SK-N-SH (cell line): ENCODE data around the gene PSMG4. TPM values are rescaled to one million over a fixed set of nuclear protein-coding genes. Genes with fewer than 3 reads are reported as not detected.

Experiments
- CTCF ChIA-PET: fragments of 300-600, 350-600 bp; formaldehyde crosslinking; extraction: SDS; loops from one replicate; lab custom pipeline; 2021; lab: Yijun Ruan, JAX
- POLR2A ChIA-PET: fragments of 350-600 bp; sonication (Branson Sonifier 250); formaldehyde crosslinking; extraction: SDS; loops from one replicate; lab custom pipeline; 2020; ENCODE audit warnings: antibody characterized with exemption, inconsistent platforms; lab: Yijun Ruan, JAX
- DNase-seq: peaks from one replicate; pipeline ENCODE4 v3.0.0; 2012
- H2AFZ ChIP-seq: fragments of 200-600 bp; sonication (generic); 2 replicates; pipeline ENCODE4 v1.8.1; 2016; ENCODE audit warnings: antibody characterized with exemption, mild to moderate bottlenecking, low read depth
- H3F3A ChIP-seq: fragments of 200-600 bp; sonication (generic); replicated peaks from 2 replicates; pipeline ENCODE3; 2016; ENCODE audit warnings: antibody characterized with exemption, mild to moderate bottlenecking; ENCODE audit not compliant: insufficient read depth
- H3K27ac ChIP-seq, 2 experiments: fragments of 200-500 bp in 1 of 2; fragments of 200-600 bp in 1 of 2; sonication (Bioruptor generic) in 1 of 2; sonication (generic), shearing (Covaris generic) in 1 of 2; 2 replicates each; pipeline versions ENCODE4 v1.5.1 to v1.6.1; 2014 to 2016; ENCODE audit warnings: low read depth in 2 of 2, inconsistent platforms in 1 of 2, low read length in 1 of 2, mild to moderate bottlenecking in 1 of 2, mixed read lengths in 1 of 2
- H3K27me3 ChIP-seq: fragments of 200-600 bp; sonication (generic), shearing (Covaris generic); 2 replicates; pipeline ENCODE4 v1.6.1; 2016; ENCODE audit warnings: mixed run types; ENCODE audit not compliant: insufficient read depth
- H3K36me3 ChIP-seq, 2 experiments: fragments of 200-500 bp in 1 of 2; fragments of 200-600 bp in 1 of 2; sonication (Bioruptor generic) in 1 of 2; sonication (generic) in 1 of 2; replicated peaks in 1 of 2; 2 replicates each; pipeline versions ENCODE3 to v1.5.1; 2014 to 2016; ENCODE audit warnings: low read length in 1 of 2, mild to moderate bottlenecking in 1 of 2; ENCODE audit not compliant: insufficient read depth in 2 of 2, control insufficient read depth in 1 of 2
- H3K4me1 ChIP-seq, 2 experiments: fragments of 200-500 bp in 1 of 2; fragments of 200-600 bp in 1 of 2; sonication (Bioruptor generic) in 1 of 2; sonication (generic), shearing (Covaris generic) in 1 of 2; 2 replicates each; pipeline versions ENCODE4 v1.5.1 to v1.6.1; 2014 to 2016; ENCODE audit warnings: low read depth in 1 of 2, low read length in 1 of 2, mixed run types in 1 of 2; ENCODE audit not compliant: insufficient read depth in 2 of 2, control insufficient read depth in 1 of 2
- H3K4me2 ChIP-seq: fragments of 200-600 bp; sonication (generic), shearing (Covaris generic); 2 replicates; pipeline ENCODE4 v1.6.1; 2017; ENCODE audit warnings: mixed run types
- H3K4me3 ChIP-seq, 2 experiments: fragments of 200-500 bp in 1 of 2; fragments of 200-600 bp in 1 of 2; sonication (Bioruptor generic) in 1 of 2; sonication (generic), shearing (Covaris generic) in 1 of 2; 2 replicates each; pipeline versions ENCODE4 v1.5.1 to v1.8.1; 2014 to 2016; ENCODE audit warnings: low read depth in 2 of 2, inconsistent platforms in 1 of 2, low read length in 1 of 2, mild to moderate bottlenecking in 1 of 2, mixed read lengths in 1 of 2, moderate library complexity in 1 of 2
- H3K79me2 ChIP-seq: fragments of 200-600 bp; sonication (generic); 2 replicates; pipeline ENCODE4 v1.8.1; 2017; ENCODE audit warnings: mild to moderate bottlenecking; ENCODE audit not compliant: insufficient read depth
- H3K9ac ChIP-seq: fragments of 200-600 bp; sonication (generic); 2 replicates; pipeline ENCODE4 v1.6.1; 2017; ENCODE audit warnings: mixed run types
- H3K9me2 ChIP-seq: fragments of 200-600 bp; sonication (generic); 2 replicates; pipeline ENCODE4 v1.6.1; 2017; ENCODE audit warnings: mixed run types
- H3K9me3 ChIP-seq: fragments of 200-600 bp; sonication (generic); 2 replicates; pipeline ENCODE4 v1.6.1; 2017; ENCODE audit warnings: mixed run types, mild to moderate bottlenecking, moderate library complexity
- H4K20me1 ChIP-seq: fragments of 200-600 bp; sonication (generic); 2 replicates; pipeline ENCODE4 v1.6.1; 2017; ENCODE audit warnings: mild to moderate bottlenecking, mixed run types; ENCODE audit not compliant: insufficient read depth
- CTCF ChIP-seq: fragments of 200-600 bp; sonication (generic); IDR thresholded peaks from 2 replicates; pipeline ENCODE4 v1.6.1; 2017; ENCODE audit warnings: antibody characterized with exemption, mild to moderate bottlenecking, moderate library complexity
- EP300 ChIP-seq, 2 experiments: IDR thresholded peaks; 2 replicates each; pipeline versions ENCODE4 v1.4.0 to v1.6.1; 2012; ENCODE audit warnings: borderline replicate concordance in 1 of 2, low read depth in 1 of 2, low read length in 1 of 2
- EZH2phosphoT487 ChIP-seq: fragments of 200-600 bp; sonication (generic); IDR thresholded peaks from 2 replicates; pipeline ENCODE4 v1.6.1; 2017; ENCODE audit warnings: low read depth, mixed run types, mild to moderate bottlenecking, antibody characterized with exemption, moderate library complexity, borderline replicate concordance
- FOSL2 ChIP-seq: IDR thresholded peaks from 2 replicates; pipeline ENCODE4 v1.4.0; 2012; ENCODE audit warnings: low read depth, mild to moderate bottlenecking, moderate library complexity, borderline replicate concordance
- FOXJ3 ChIP-seq: sonication (generic); formaldehyde crosslinking; IDR thresholded peaks from 2 replicates; pipeline ENCODE4 v1.5.1; 2020; ENCODE audit warnings: mild to moderate bottlenecking, missing genetic modification reagents
- IRF3 ChIP-seq: fragments of 150-350 bp; IDR thresholded peaks from 2 replicates; pipeline ENCODE4 v1.6.1; 2016; ENCODE audit warnings: mild to moderate bottlenecking, low read depth, low read length
- JUND ChIP-seq: IDR thresholded peaks from 2 replicates; pipeline ENCODE4 v1.4.0; 2012
- MEF2A ChIP-seq: IDR thresholded peaks from 2 replicates; pipeline ENCODE4 v1.4.0; 2012; ENCODE audit warnings: low read depth, borderline replicate concordance
- NFIC ChIP-seq: IDR thresholded peaks from 2 replicates; pipeline ENCODE4 v1.4.0; 2012; ENCODE audit warnings: borderline replicate concordance
- NRF1 ChIP-seq: IDR thresholded peaks from 2 replicates; pipeline ENCODE4 v1.6.1; 2012; ENCODE audit warnings: low read depth, mild to moderate bottlenecking, low read length
- RAD21 ChIP-seq: IDR thresholded peaks from 2 replicates; pipeline ENCODE4 v1.6.1; 2012; ENCODE audit warnings: mild to moderate bottlenecking, low read length
- REST ChIP-seq: IDR thresholded peaks from 2 replicates; pipeline ENCODE4 v1.6.1; 2012; ENCODE audit warnings: mild to moderate bottlenecking, low read depth, low read length, moderate library complexity
- RXRA ChIP-seq: IDR thresholded peaks from 2 replicates; pipeline ENCODE4 v1.4.0; 2012; ENCODE audit warnings: low read depth, mild to moderate bottlenecking, borderline replicate concordance
- TAF1 ChIP-seq: IDR thresholded peaks from 2 replicates; pipeline ENCODE4 v1.6.1; 2012; ENCODE audit warnings: low read depth, mild to moderate bottlenecking, low read length, moderate library complexity, borderline replicate concordance
- ZBTB33 ChIP-seq: IDR thresholded peaks from 2 replicates; pipeline ENCODE4 v1.4.0; 2012; ENCODE audit warnings: low read depth, borderline replicate concordance
- WGBS: methylation state at CpG from one replicate; pipeline ENCODE4 v1.1.6; 2017; ENCODE audit warnings: low lambda C conversion rate; 5-methylcytosine and 5-hydroxymethylcytosine counted together
- polyA plus RNA-seq, 3 experiments: library from polyadenylated mRNA; depleted of rRNA; stranded (reverse); fragments of >200 nt; gene quantifications; 2 replicates each; pipeline ENCODE4 v1.2.3, GENCODE V29; 2012

Gene PSMG4
- polyA plus RNA-seq, 1 of the 3 experiments (the other 2 are of a cell fraction) = 61.3 TPM

- TF ChIP-seq NFIC (no peak), RAD21 (no peak), RXRA (no peak), FOSL2 (no peak), MEF2A (no peak)
- Histone ChIP-seq H3K36me3 (no peaks in the 10 kb centered on the region), H3F3A (no peaks in the 10 kb centered on the region), H3K9me2 (no peaks in the 10 kb centered on the region), H3K4me1 (peaks cover 1 to 7% of the 10 kb centered on the region in 2 experiments; a peak in 2 of 4 replicates), H3K4me3 (no peak overlapping the region), H3K27ac (no peak overlapping the region), H3K79me2 (no peaks in the 10 kb centered on the region), H3K4me2 (no peak overlapping the region), H3K27me3 (no peaks in the 10 kb centered on the region), H4K20me1 (peaks cover 2% of the 10 kb centered on the region; the same call in 1 of the 2 replicates), H2AFZ (no peak overlapping the region), H3K9ac (no peak overlapping the region), H3K9me3 (no peaks in the 10 kb centered on the region)
- ChIA-PET POLR2A (no interaction called here), CTCF (interaction anchor here (2.2 kb wide), 1 partner anchor 445 kb away, joined by 7 read pairs; no protein-coding TSS in a partner anchor)
- DNase-seq = no peak
- WGBS = 74% methylated on average over 9 of the region's 9 CpGs
Observed at GRCh38 chr6:3287308-3287707, 28.6 kb downstream of the PSMG4 start.

GRCh38 chr6:3287976-3288707 lies 29.4 kb downstream of the PSMG4 start:
- no peaks in the 10 kb centered on the region for H3K9me3 ChIP-seq
- no peak for DNase-seq
- 80% methylated on average over 16 of the region's 17 CpGs for WGBS
- H3K4me1 ChIP-seq = peaks cover 0 to 7% of the 10 kb centered on the region in 2 experiments; a peak in 1 of 4 replicates
- no peak overlapping the region for H3K9ac ChIP-seq
- ChIA-PET CTCF (interaction anchor here (2.2 to 3.3 kb wide), 2 partner anchors 9 to 444 kb away, joined by 7 to 17 read pairs; no protein-coding TSS in a partner anchor), POLR2A (interaction anchor here (0.6 kb wide), 1 partner anchor 10 kb away, joined by 3 read pairs; no protein-coding TSS in a partner anchor)
- no peak for TF ChIP-seq REST
- TF ChIP-seq CTCF = no peak
- no peak for TF ChIP-seq FOXJ3
- TF ChIP-seq NFIC = no peak
- TF ChIP-seq JUND = no peak
- no peak for TF ChIP-seq EZH2phosphoT487
- no peak for TF ChIP-seq NRF1
- no peak for TF ChIP-seq IRF3
- no peak for TF ChIP-seq ZBTB33
- no peak for TF ChIP-seq TAF1
- TF ChIP-seq EP300 (IDR thresholded peaks at IDR 0.05; ENCODE audit: borderline replicate concordance in 1 of 2, low read depth in 1 of 2, low read length in 1 of 2) = no peak
- TF ChIP-seq, all 33 proteins: peak for 0
- no peak overlapping the region for H3K4me3 ChIP-seq
- H3K4me2 ChIP-seq = no peak overlapping the region
- no peaks in the 10 kb centered on the region for H3K79me2 ChIP-seq
- H4K20me1 ChIP-seq = no peaks in the 10 kb centered on the region
- no peaks in the 10 kb centered on the region for H3K9me2 ChIP-seq
- no peaks in the 10 kb centered on the region; the same call in 1 of the 2 replicates for H3K27me3 ChIP-seq
- no peaks in the 10 kb centered on the region for H3K36me3 ChIP-seq
- H2AFZ ChIP-seq = no peak overlapping the region
- no peak overlapping the region for H3K27ac ChIP-seq
- H3F3A ChIP-seq = no peaks in the 10 kb centered on the region
